GM18867 (cell line): ENCODE results near the gene NIM1K.
"Not testable (repeated sequence)": the region's sequence is repeated elsewhere in the genome, so short reads cannot be mapped to it uniquely, and the experiment has no call there.

Source experiments
- ATAC-seq: cut with Tn5 transposase; IDR thresholded peaks from one replicate; pipeline ENCODE4 v1.9.1; 2021; ENCODE audit warnings: mild to moderate bottlenecking, moderate library complexity; ENCODE audit not compliant: unreplicated experiment

Gene NIM1K

DNA sequence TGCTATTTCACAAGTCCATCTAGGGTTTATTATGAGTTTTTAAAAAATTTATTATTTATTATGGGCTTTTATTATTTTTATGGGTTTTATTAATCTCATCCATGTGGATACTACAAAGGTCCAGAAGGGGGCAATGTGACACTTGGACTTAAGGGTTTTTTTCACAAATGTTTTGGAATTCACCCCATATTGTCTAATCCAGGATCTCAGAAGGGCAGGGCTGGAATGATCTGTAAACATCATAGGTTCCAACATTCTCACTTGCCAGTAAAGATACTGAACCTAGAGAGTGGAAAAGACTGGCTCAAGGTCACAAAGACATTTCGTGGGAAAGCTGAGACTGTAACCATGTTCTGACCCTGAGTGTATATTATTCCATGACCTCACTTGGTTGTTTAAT is 35.6 kb downstream of the NIM1K start:
- no peak for ATAC-seq

- ATAC-seq = no peak
Observed at GRCh38 chr5:43230707-43231106, 38.7 kb downstream of the NIM1K start.

GRCh38 chr5:43231977-43232376 is 40.0 kb downstream of the NIM1K start:
- ATAC-seq = no peak

DNA sequence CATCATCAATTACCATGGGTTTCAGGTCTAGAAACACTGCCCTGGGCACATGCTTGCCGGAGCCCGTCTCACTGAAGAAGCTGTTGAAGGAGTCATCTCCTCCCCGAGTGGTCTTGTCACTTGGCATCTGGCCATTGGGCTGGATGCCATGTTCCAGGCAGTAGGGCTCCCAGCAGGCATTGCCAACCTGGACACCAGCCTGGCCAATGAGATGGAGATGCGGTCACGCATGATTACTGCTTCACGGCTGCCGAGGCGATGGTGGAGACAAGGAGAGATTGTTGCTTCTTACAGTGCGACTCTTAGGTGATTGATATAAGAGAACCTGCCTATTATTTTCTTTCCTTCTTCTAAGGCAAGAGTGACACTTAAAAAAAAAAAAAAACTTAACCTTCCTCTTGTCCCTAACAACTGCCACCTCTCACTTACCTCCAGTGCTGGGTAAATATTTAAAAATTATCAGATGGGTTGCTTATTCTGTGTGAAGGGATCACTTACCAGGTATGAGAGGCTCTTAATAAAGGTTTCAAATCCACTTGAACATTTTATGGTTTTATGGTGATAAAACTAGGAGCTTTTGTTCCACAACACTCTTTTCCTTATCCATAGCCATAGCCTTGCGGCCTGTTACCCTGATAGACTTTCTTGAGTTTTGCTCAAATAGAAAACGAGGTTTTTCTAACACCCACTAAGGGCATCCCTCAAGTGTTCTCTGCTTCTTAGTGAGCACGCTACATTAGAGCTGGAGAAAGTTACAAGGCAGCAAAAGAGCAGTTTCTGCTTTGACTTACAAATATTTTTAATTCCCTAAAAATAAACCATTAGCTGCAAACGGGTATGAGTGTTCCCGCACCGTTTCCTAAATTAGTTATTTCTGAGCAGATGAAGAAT is 41.2 kb downstream of the NIM1K start:
- ATAC-seq = no peak

GRCh38 chr5:43233946-43234345 is 41.9 kb downstream of the NIM1K start:
- ATAC-seq = peak; percentile 66

- ATAC-seq = peak; percentile 32
Observed at GRCh38 chr5:43236653-43237355, 44.8 kb downstream of the NIM1K start.

DNA sequence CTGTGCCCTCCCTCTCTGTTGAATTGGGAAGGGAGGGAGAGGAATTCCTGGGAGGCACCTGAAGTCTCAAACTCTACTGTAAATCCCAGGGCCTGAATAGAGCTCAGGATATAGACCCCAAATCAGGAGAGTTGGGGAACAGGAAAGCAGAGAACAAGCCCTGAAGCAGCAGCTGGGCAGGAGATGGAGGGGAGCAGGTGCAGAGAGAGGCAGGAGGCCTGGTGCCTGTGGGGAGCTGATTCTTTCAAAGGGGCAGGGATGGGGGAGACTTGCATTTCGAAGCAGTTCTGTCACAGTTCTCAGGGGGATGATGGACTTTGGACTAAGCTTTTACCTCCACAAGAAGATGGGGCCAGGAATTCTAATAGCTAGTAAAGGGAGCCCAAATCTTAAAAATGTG is 50.2 kb downstream of the NIM1K start:
- no peak for ATAC-seq

- no peak for ATAC-seq
Observed at GRCh38 chr5:43243270-43243669, 51.2 kb downstream of the NIM1K start.

- peak; percentile 70 for ATAC-seq
Observed at GRCh38 chr5:43244823-43245565, 53.0 kb downstream of the NIM1K start.

- ATAC-seq = peak; percentile 66
Observed at GRCh38 chr5:43245724-43246385, 53.8 kb downstream of the NIM1K start.

- no peak for ATAC-seq
Observed at GRCh38 chr5:43251754-43252153, 59.7 kb downstream of the NIM1K start.

- ATAC-seq = no peak
Observed at GRCh38 chr5:43255704-43256103, 63.7 kb downstream of the NIM1K start.

GRCh38 chr5:43256261-43256966 is 64.4 kb downstream of the NIM1K start:
- ATAC-seq = no peak

GRCh38 chr5:43258116-43258515 is 66.1 kb downstream of the NIM1K start:
- no peak for ATAC-seq

GRCh38 chr5:43262269-43262668 is 70.2 kb downstream of the NIM1K start:
- ATAC-seq = not testable (repeated sequence)

- peak; percentile 61 for ATAC-seq
Observed at GRCh38 chr5:43268188-43268820, 76.3 kb downstream of the NIM1K start.

DNA sequence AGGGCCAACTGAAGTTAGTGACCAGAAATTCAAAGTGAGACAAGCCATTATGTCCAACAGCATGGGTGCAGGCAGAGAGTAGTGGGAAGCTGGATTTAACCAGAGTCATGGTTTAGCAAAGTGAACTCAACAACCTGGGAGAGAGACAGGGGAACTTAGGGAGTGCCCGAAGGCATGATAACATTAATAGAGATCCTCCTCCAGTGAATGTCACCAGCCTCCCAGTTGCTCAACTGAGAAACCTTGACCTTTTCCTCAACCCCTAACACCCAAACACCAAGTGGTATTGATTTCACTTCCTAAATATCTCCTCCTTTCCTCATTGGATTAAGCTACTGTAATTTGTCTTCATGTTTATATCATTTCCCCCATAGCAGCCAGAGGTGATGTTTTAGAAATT is 78.6 kb downstream of the NIM1K start:
- no peak for ATAC-seq

DNA sequence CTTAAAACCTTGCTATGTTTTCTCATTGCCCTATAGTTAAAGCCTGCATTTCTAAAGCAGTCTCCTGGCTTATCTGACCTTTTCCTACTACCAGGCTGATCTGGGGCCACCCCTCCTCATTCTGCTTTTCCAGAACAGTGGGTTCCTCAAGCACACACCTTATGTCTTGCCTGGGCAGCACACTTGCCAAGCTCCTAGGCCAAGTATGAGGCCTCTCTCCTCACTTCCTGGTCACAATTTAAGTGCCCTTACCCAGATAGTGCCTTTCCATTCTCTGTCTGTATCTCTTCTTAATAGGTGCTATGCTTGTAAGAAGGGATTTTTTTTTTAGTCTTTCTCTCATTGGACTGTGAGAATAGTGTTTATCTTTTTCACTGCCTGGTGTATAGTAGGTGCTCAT is 81.5 kb downstream of the NIM1K start:
- ATAC-seq = no peak

- no peak for ATAC-seq
Observed at GRCh38 chr5:43274435-43275114, 82.5 kb downstream of the NIM1K start.
